Breast epithelium (tissue), 4 donors: Measurements from ENCODE around the gene SIRPB1. TPM values are rescaled to one million over a fixed set of nuclear protein-coding genes. Genes with fewer than 3 reads are reported as not detected.

Source experiments
- DNase-seq, 2 donors: peaks; one replicate each; pipeline ENCODE4 v3.0.0-alpha.2; 2019; ENCODE audit warnings: low spot score in 2 of 2
- H3K27ac ChIP-seq, 2 donors: fragments of 200-600 bp; sonication (generic) in 1 of 2; one replicate each; pipeline ENCODE4 v1.5.1; 2016 to 2019; ENCODE audit warnings: mild to moderate bottlenecking in 1 of 2
- H3K27me3 ChIP-seq, 2 donors: fragments of 200-600 bp; sonication (generic) in 1 of 2; one replicate each; pipeline versions ENCODE4 v1.5.1 to v1.6.0; 2017 to 2019; ENCODE audit warnings: control low read depth in 1 of 2, mild to moderate bottlenecking in 1 of 2
- H3K36me3 ChIP-seq: fragments of 200-600 bp; one replicate; pipeline ENCODE4 v1.5.1; 2019
- H3K4me1 ChIP-seq, 2 donors: fragments of 200-600 bp; sonication (generic); one replicate each; pipeline ENCODE4 v1.5.1; 2016 to 2019; ENCODE audit warnings: control low read depth in 1 of 2
- H3K4me3 ChIP-seq, 3 donors: fragments of 200-600 bp; sonication (generic); 1 replicate in 2 of 3; 2 replicates in 1 of 3; pipeline ENCODE4 v1.5.1; 2016 to 2019; ENCODE audit warnings: mild to moderate bottlenecking in 3 of 3, moderate library complexity in 2 of 3
- H3K9me3 ChIP-seq, 2 donors: fragments of 200-600 bp; sonication (generic) in 1 of 2; one replicate each; pipeline ENCODE4 v1.5.1; 2016 to 2019; ENCODE audit warnings: control low read depth in 1 of 2
- CTCF ChIP-seq, 3 donors: fragments of 450-650 bp; IDR thresholded peaks; one replicate each; pipeline ENCODE4 v1.5.1; 2016 to 2017; ENCODE audit warnings: antibody characterized with exemption in 3 of 3, mild to moderate bottlenecking in 3 of 3, moderate library complexity in 3 of 3
- POLR2A ChIP-seq: fragments of 450-650 bp; IDR thresholded peaks from one replicate; pipeline ENCODE4 v1.6.1; 2016; ENCODE audit warnings: antibody characterized with exemption, mild to moderate bottlenecking, moderate library complexity
- POLR2AphosphoS5 ChIP-seq, 3 donors: sonication (generic); formaldehyde crosslinking; IDR thresholded peaks; one replicate each; pipeline ENCODE4 v1.6.1; 2017; ENCODE audit warnings: antibody characterized with exemption in 3 of 3
- intact Hi-C: fragments of 100-400 bp; cut with DNase I; formaldehyde crosslinking; loops from one replicate; pipeline ENCODE4 v1.15.1; 2023; ENCODE audit warnings: low total_unique reads
- total RNA-seq, 3 donors: library from RNA; depleted of rRNA; stranded (reverse); fragments of >200 nt; gene quantifications; one replicate each; pipeline ENCODE4 v1.1.0, GENCODE V29; 2016

The SIRPB1 gene
- 1 to 10 TPM; 2.6 to 8.5 (median 5.8) TPM for total RNA-seq

- intact Hi-C loops = loop anchor here (10.0 kb wide), 1 partner anchor 365 kb away; no protein-coding TSS in a partner anchor
Measured at GRCh38 chr20:1619861-1620444, at the start of gene SIRPB1. TSS of gene SIRPB1 (minus strand) at chr20:1620009. CDS start at chr20:1619944, 65 bp downstream.

GRCh38 chr20:1669304-1669703 is 49.5 kb upstream of the SIRPB1 start:
- no peak overlapping the region for H3K4me3 ChIP-seq
- TF ChIP-seq POLR2A = no peak
- TF ChIP-seq POLR2AphosphoS5 (IDR thresholded peaks at IDR 0.05) = no peak
- TF ChIP-seq CTCF (IDR thresholded peaks at IDR 0.05) = no peak

More at GRCh38 chr20:1619861-1620444, at the start of gene SIRPB1:
- Histone ChIP-seq H3K27me3 (no peaks in the 10 kb centered on the region), H3K36me3 (no peaks in the 10 kb centered on the region), H3K9me3 (peaks cover 8 to 14% of the 10 kb centered on the region in 2 donors), H3K4me1 (no peaks in the 10 kb centered on the region), H3K27ac (no peak within 1 kb of the TSS), H3K4me3 (no peak within 1 kb of the TSS)
- no peak for DNase-seq
- TF ChIP-seq POLR2A (no peak), CTCF (IDR thresholded peaks at IDR 0.05) (no peak), POLR2AphosphoS5 (IDR thresholded peaks at IDR 0.05) (no peak)

GRCh38 chr20:1667502-1668085 is 47.8 kb upstream of the SIRPB1 start:
- no peak overlapping the region for H3K4me3 ChIP-seq
- H3K9me3 ChIP-seq = no peaks in the 10 kb centered on the region
- TF ChIP-seq CTCF (IDR thresholded peaks at IDR 0.05) (no peak), POLR2A (no peak), POLR2AphosphoS5 (IDR thresholded peaks at IDR 0.05) (no peak)
- no peak overlapping the region for H3K27ac ChIP-seq
- H3K27me3 ChIP-seq = no peaks in the 10 kb centered on the region
- no peaks in the 10 kb centered on the region for H3K36me3 ChIP-seq
- no peaks in the 10 kb centered on the region for H3K4me1 ChIP-seq
- no peak for DNase-seq
- intact Hi-C loops = no loop called here

More at GRCh38 chr20:1669304-1669703, 49.5 kb upstream of the SIRPB1 start:
- Histone ChIP-seq H3K4me1 (no peaks in the 10 kb centered on the region), H3K27me3 (no peaks in the 10 kb centered on the region), H3K27ac (no peak overlapping the region), H3K9me3 (no peaks in the 10 kb centered on the region), H3K36me3 (no peaks in the 10 kb centered on the region)
- DNase-seq = no peak
- intact Hi-C loops = no loop called here

GRCh38 chr20:1666802-1667201 is 47.0 kb upstream of the SIRPB1 start:
- H3K36me3 ChIP-seq = no peaks in the 10 kb centered on the region
- no peaks in the 10 kb centered on the region for H3K9me3 ChIP-seq
- no peak overlapping the region for H3K4me3 ChIP-seq
- intact Hi-C loops = no loop called here
- no peaks in the 10 kb centered on the region for H3K4me1 ChIP-seq
- no peak for DNase-seq
- no peak overlapping the region for H3K27ac ChIP-seq
- H3K27me3 ChIP-seq = no peaks in the 10 kb centered on the region
- no peak for TF ChIP-seq POLR2AphosphoS5 (IDR thresholded peaks at IDR 0.05)

GRCh38 chr20:1665345-1665744 is 45.5 kb upstream of the SIRPB1 start:
- Histone ChIP-seq H3K27me3 (no peaks in the 10 kb centered on the region), H3K27ac (no peak overlapping the region), H3K36me3 (no peaks in the 10 kb centered on the region), H3K4me3 (no peak overlapping the region), H3K4me1 (no peaks in the 10 kb centered on the region), H3K9me3 (no peaks in the 10 kb centered on the region)
- intact Hi-C loops = no loop called here
- no peak for TF ChIP-seq POLR2A
- no peak for TF ChIP-seq CTCF (IDR thresholded peaks at IDR 0.05)
- no peak for TF ChIP-seq POLR2AphosphoS5 (IDR thresholded peaks at IDR 0.05)
- DNase-seq = no peak
